ENCODE data around the gene SOCS1. TPM values are rescaled to one million over a fixed set of nuclear protein-coding genes. Genes with fewer than 3 reads are reported as not detected.

The SOCS1 gene
- total and polyA plus RNA-seq, 10 donors = 7.7 to 50.8 (median 21.8) TPM

GRCh38 chr16:11262915-11263314 lies 6.9 kb upstream of the SOCS1 start:
- DNase-seq = no peak
- WGBS, 5 donors = 87 to 91% (median 89%) methylated on average over 8 of the region's 8 CpGs
- Histone ChIP-seq H3K4me3 (no peak overlapping the region), H3K27ac (no peak overlapping the region), H3K36me3 (no peaks in the 10 kb centered on the region), H3K9me3 (no peaks in the 10 kb centered on the region), H3K4me1 (peaks cover 13 to 36% (median 23%) of the 10 kb centered on the region in 6 donors), H3K27me3 (replicated peaks in 1 of 7) (no peaks in the 10 kb centered on the region)
- intact Hi-C loops (cut with DNase I; ENCODE audit: low total_unique reads) = no loop called here
- no peak for TF ChIP-seq POLR2A (IDR thresholded peaks at IDR 0.05)
- TF ChIP-seq POLR2AphosphoS5 (IDR thresholded peaks at IDR 0.05) = no peak
- no peak for TF ChIP-seq CTCF (IDR thresholded peaks at IDR 0.05 in 8 of 11, conservative IDR thresholded peaks at IDR 0.05 in 3 of 11)

- WGBS, 5 donors = 85 to 93% (median 87%) methylated on average over 3 of the region's 3 CpGs
- H3K4me1 ChIP-seq = peaks cover 22 to 52% (median 38%) of the 10 kb centered on the region in 6 donors
- no peak for DNase-seq
- no peaks in the 10 kb centered on the region for H3K27me3 ChIP-seq (replicated peaks in 1 of 7)
- intact Hi-C loops (cut with DNase I; ENCODE audit: low total_unique reads) = no loop called here
- TF ChIP-seq POLR2AphosphoS5 (IDR thresholded peaks at IDR 0.05) (no peak), POLR2A (IDR thresholded peaks at IDR 0.05) (no peak), CTCF (IDR thresholded peaks at IDR 0.05 in 8 of 11, conservative IDR thresholded peaks at IDR 0.05 in 3 of 11) (no peak)
- peak overlapping the region in 1 of 8 donors; percentile 80 for H3K27ac ChIP-seq
- no peaks in the 10 kb centered on the region for H3K36me3 ChIP-seq
- no peaks in the 10 kb centered on the region for H3K9me3 ChIP-seq
- no peak overlapping the region for H3K4me3 ChIP-seq
Observed at GRCh38 chr16:11260596-11260966, 4.6 kb upstream of the SOCS1 start.

GRCh38 chr16:11259655-11260595 lies 3.9 kb upstream of the SOCS1 start:
- 89 to 91% (median 90%) methylated on average over 12 of the region's 12 CpGs for WGBS, 5 donors
- H3K27me3 ChIP-seq (replicated peaks in 1 of 7) = peaks cover 0 to 4% (median 0%) of the 10 kb centered on the region in 7 donors
- intact Hi-C loops (cut with DNase I; ENCODE audit: low total_unique reads) = loop anchor here (5.0 kb wide), 2 partner anchors 97 to 298 kb away; no protein-coding TSS in a partner anchor
- H3K4me3 ChIP-seq = no peak overlapping the region
- no peak for DNase-seq
- peaks cover 22 to 58% (median 42%) of the 10 kb centered on the region in 6 donors for H3K4me1 ChIP-seq
- peak overlapping the region in 4 of 8 donors; percentile 58 to 80 (median 66) for H3K27ac ChIP-seq
- TF ChIP-seq POLR2AphosphoS5 (IDR thresholded peaks at IDR 0.05) = no peak
- TF ChIP-seq POLR2A (IDR thresholded peaks at IDR 0.05) = no peak
- no peak for TF ChIP-seq CTCF (IDR thresholded peaks at IDR 0.05 in 8 of 11, conservative IDR thresholded peaks at IDR 0.05 in 3 of 11)
- peaks cover 0 to 3% (median 0%) of the 10 kb centered on the region in 6 donors for H3K36me3 ChIP-seq
- no peaks in the 10 kb centered on the region for H3K9me3 ChIP-seq
